IPS-20b (cell line): ENCODE results near the gene SPINK8.
A peak's percentile ranks its signal among the peaks of the same experiment; 100 is the strongest.

Experiments
- H3K27ac ChIP-seq: one replicate; pipeline ENCODE4 v1.5.1; 2013; ENCODE audit warnings: low read length
- H3K27me3 ChIP-seq: 2 replicates; pipeline ENCODE4 v1.6.1; 2013; ENCODE audit warnings: mild to moderate bottlenecking, low read length, inconsistent platforms; ENCODE audit not compliant: insufficient read depth
- H3K36me3 ChIP-seq: 2 replicates; pipeline ENCODE4 v1.6.1; 2013; ENCODE audit warnings: low read depth, mild to moderate bottlenecking, inconsistent platforms, low read length, moderate library complexity; ENCODE audit not compliant: insufficient read depth
- H3K4me1 ChIP-seq: 2 replicates; pipeline ENCODE4 v1.6.1; 2013; ENCODE audit warnings: mild to moderate bottlenecking, control low read depth, inconsistent platforms, low read length, moderate library complexity; ENCODE audit not compliant: insufficient read depth
- H3K4me3 ChIP-seq: 2 replicates; pipeline ENCODE4 v1.5.1; 2013; ENCODE audit warnings: mild to moderate bottlenecking, low read length, inconsistent platforms
- H3K9ac ChIP-seq: 2 replicates; pipeline ENCODE4 v1.6.1; 2013; ENCODE audit warnings: low read depth, mild to moderate bottlenecking, inconsistent platforms, low read length, moderate library complexity
- H3K9me3 ChIP-seq: 2 replicates; pipeline ENCODE4 v1.6.1; 2013; ENCODE audit warnings: mild to moderate bottlenecking, low read depth, low read length, inconsistent platforms; ENCODE audit not compliant: insufficient read depth

The SPINK8 gene

DNA sequence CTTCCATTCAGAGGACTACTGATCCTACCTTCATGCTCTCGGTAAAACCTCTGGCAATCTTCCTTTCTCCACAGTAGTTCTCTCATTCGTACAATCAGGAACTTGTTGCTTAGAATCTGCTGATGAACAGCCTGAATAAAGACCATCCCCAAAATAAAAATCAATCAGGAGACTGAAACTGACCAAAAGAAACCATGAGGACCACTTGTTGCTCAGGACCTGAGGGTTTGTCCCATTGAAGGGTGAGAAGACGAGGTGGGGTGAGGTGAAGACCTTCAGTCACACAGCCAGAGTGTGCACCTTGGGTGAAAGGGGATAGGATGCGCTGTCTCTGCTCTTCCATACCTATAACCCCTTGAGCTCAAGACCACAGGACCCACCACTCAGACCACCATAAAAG, 36.8 kb downstream of the SPINK8 start:
- Histone ChIP-seq H3K4me3 (no peak overlapping the region), H3K9me3 (no peaks in the 10 kb centered on the region), H3K36me3 (peaks cover 49% of the 10 kb centered on the region), H3K9ac (no peak overlapping the region), H3K4me1 (no peaks in the 10 kb centered on the region), H3K27me3 (no peaks in the 10 kb centered on the region), H3K27ac (no peak overlapping the region)

GRCh38 chr3:48294611-48295263, 38.7 kb downstream of the SPINK8 start:
- Histone ChIP-seq H3K27me3 (no peaks in the 10 kb centered on the region), H3K27ac (no peak overlapping the region), H3K4me3 (no peak overlapping the region), H3K4me1 (no peaks in the 10 kb centered on the region), H3K36me3 (peaks cover 49% of the 10 kb centered on the region), H3K9ac (no peak overlapping the region), H3K9me3 (no peaks in the 10 kb centered on the region)

DNA sequence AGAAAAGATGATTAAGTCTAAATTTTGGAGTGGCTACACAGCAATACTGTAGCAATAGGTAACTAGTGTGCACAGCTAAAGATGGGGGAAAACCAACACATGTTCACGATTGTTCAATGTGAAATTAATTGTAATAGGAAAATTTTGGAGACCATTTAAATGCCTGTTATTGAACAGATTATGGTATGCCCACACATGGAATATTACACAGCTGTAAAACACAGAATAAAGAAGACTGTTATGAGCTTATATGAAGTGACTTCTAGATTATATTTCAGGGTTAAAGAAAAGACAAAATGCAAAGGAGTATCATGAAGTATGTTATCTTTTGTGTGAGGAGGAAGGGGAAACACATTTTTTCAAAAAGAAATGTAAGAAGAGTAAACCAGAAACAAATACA, 43.8 kb downstream of the SPINK8 start:
- Histone ChIP-seq H3K27ac (no peak overlapping the region), H3K9ac (no peak overlapping the region), H3K9me3 (no peaks in the 10 kb centered on the region), H3K4me3 (no peak overlapping the region), H3K36me3 (peaks cover 34% of the 10 kb centered on the region), H3K4me1 (no peaks in the 10 kb centered on the region), H3K27me3 (no peaks in the 10 kb centered on the region)

GRCh38 chr3:48287034-48287433, 46.4 kb downstream of the SPINK8 start:
- H3K9ac ChIP-seq = no peak overlapping the region
- no peak overlapping the region for H3K4me3 ChIP-seq
- no peaks in the 10 kb centered on the region for H3K4me1 ChIP-seq
- H3K27ac ChIP-seq = no peak overlapping the region
- H3K36me3 ChIP-seq = peaks cover 18% of the 10 kb centered on the region; the same call in 1 of the 2 replicates
- no peaks in the 10 kb centered on the region for H3K9me3 ChIP-seq
- no peaks in the 10 kb centered on the region for H3K27me3 ChIP-seq

DNA sequence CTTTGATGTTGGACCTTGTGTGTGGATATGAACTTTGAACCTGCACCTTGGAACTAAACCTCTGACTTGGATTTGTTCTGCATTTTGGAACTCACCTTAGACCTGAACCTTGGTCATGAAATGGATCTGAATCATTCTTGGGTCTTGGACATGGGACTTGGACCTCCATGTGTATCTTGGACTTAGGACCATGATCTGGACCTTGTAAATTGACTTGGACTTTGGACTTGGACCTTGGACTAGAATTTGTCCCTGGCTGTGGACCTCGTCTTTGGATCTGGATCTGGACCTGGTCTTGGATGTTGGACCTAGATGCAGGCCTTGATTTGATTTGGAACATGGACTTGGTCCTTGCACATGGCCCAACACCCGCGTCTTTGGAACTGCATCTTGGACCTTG, 47.2 kb downstream of the SPINK8 start:
- Histone ChIP-seq H3K9me3 (no peaks in the 10 kb centered on the region), H3K27ac (no peak overlapping the region), H3K27me3 (no peaks in the 10 kb centered on the region), H3K4me3 (no peak overlapping the region), H3K36me3 (peaks cover 18% of the 10 kb centered on the region; the same call in 1 of the 2 replicates), H3K9ac (no peak overlapping the region), H3K4me1 (no peaks in the 10 kb centered on the region)

DNA sequence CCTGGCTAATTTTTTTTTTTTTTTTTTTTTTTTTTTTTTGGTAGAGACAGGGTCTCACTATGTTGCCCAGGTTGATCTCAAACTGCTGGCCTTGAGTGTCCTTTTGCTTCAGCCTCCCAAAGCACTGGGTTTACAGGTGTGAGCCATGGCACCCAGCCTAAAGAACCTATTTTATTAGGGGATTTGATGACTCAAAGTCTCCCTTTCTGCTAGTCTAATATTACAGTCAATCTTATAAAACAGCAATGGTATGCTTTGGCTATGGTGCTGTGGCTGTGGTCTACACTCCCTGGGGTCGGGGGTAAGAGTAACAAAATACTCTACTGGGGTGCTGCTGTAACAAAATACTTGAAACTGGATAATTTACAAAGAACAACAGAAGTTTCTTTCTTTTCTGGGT, 47.8 kb downstream of the SPINK8 start:
- Histone ChIP-seq H3K9ac (no peak overlapping the region), H3K9me3 (no peaks in the 10 kb centered on the region), H3K36me3 (peaks cover 18% of the 10 kb centered on the region; the same call in 1 of the 2 replicates), H3K27ac (no peak overlapping the region), H3K4me3 (no peak overlapping the region), H3K4me1 (no peaks in the 10 kb centered on the region), H3K27me3 (no peaks in the 10 kb centered on the region)

DNA sequence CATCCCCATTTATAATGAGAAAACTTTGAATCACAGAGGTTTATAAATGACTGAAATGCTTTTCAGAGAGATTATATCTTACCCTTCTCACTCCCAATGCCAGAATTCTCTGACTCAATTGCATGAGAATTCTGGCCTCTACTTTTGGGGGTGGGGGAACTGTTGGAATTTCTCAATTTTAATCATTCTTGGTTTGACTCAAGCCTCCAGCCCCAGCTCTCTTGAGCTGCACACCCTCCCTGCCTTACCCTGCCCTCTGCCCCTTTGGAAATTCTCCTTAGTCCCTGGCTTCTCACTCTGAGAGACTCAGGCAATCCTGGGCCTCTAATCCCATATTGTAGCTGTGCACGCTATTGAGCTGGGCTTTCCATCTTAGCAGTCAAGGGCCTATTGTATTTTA, 48.3 kb downstream of the SPINK8 start:
- no peak overlapping the region for H3K27ac ChIP-seq
- H3K4me3 ChIP-seq = no peak overlapping the region
- no peak overlapping the region for H3K9ac ChIP-seq
- no peaks in the 10 kb centered on the region for H3K9me3 ChIP-seq
- no peaks in the 10 kb centered on the region for H3K4me1 ChIP-seq
- no peaks in the 10 kb centered on the region for H3K27me3 ChIP-seq
- H3K36me3 ChIP-seq = peaks cover 18% of the 10 kb centered on the region; the same call in 1 of the 2 replicates

GRCh38 chr3:48280881-48281280, 52.6 kb downstream of the SPINK8 start:
- no peaks in the 10 kb centered on the region for H3K27me3 ChIP-seq
- no peak overlapping the region for H3K4me3 ChIP-seq
- no peaks in the 10 kb centered on the region for H3K9me3 ChIP-seq
- no peak overlapping the region for H3K27ac ChIP-seq
- peaks cover 35% of the 10 kb centered on the region; the same call in 1 of the 2 replicates for H3K4me1 ChIP-seq
- H3K9ac ChIP-seq = no peak overlapping the region
- no peaks in the 10 kb centered on the region; the same call in 1 of the 2 replicates for H3K36me3 ChIP-seq

DNA sequence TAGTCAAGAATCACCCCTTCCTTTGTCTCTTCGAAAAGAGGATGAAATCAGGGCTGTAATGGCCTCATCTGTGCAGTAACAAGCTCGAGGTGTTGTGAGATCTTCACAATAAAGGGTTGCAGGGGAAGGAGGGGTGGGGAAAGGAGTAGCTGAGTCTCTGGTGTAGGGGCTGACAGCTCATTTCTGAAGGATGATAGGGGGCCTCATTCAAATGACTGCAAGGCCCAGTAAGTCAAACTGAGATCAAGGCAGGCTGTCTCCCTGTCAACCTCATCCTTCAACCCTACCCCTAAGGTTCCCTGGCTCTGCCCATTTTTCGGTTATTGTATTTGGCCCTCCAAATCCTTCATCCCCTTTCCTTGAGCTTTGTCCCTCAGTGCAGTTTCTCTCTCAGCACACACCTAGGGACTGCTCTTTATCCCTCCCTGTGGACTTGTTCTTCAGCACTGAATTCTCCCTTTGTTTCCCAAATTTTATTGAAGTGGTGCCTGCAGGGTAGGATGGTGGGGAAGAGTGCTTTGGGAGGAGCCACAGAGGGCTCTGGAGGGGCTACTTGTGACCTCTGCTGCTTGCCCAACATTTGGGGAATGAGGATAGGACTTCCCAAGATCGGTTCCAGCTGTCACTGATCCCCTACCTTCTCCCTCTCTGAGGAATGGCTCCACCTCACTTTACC, 54.4 kb downstream of the SPINK8 start:
- Histone ChIP-seq H3K4me1 (peaks cover 38% of the 10 kb centered on the region; the same call in 1 of the 2 replicates), H3K9ac (peak overlapping the region; percentile 37; the same call in 1 of the 2 replicates), H3K36me3 (no peaks in the 10 kb centered on the region; the same call in 1 of the 2 replicates), H3K27ac (no peak overlapping the region), H3K4me3 (peak overlapping the region; percentile 42; the same call in 1 of the 2 replicates), H3K9me3 (no peaks in the 10 kb centered on the region), H3K27me3 (no peaks in the 10 kb centered on the region)

GRCh38 chr3:48276911-48277641, 56.4 kb downstream of the SPINK8 start:
- Histone ChIP-seq H3K9ac (no peak overlapping the region), H3K4me3 (peak overlapping the region; percentile 53), H3K27me3 (no peaks in the 10 kb centered on the region), H3K9me3 (peaks cover 3% of the 10 kb centered on the region; the same call in 1 of the 2 replicates), H3K36me3 (no peaks in the 10 kb centered on the region; the same call in 1 of the 2 replicates), H3K4me1 (peaks cover 38% of the 10 kb centered on the region; the same call in 1 of the 2 replicates), H3K27ac (no peak overlapping the region)

- H3K4me1 ChIP-seq = peaks cover 38% of the 10 kb centered on the region; the same call in 1 of the 2 replicates
- peaks cover 13% of the 10 kb centered on the region for H3K36me3 ChIP-seq
- H3K27ac ChIP-seq = no peak overlapping the region
- H3K27me3 ChIP-seq = no peaks in the 10 kb centered on the region
- H3K4me3 ChIP-seq = no peak overlapping the region
- H3K9me3 ChIP-seq = peaks cover 3% of the 10 kb centered on the region
- no peak overlapping the region for H3K9ac ChIP-seq
Measured at GRCh38 chr3:48275287-48276027, 58.0 kb downstream of the SPINK8 start.
